Activated CD8-positive, alpha-beta memory T cell treated with anti-CD3 and anti-CD28 coated beads for 36 hours (primary cell): ENCODE data around the gene ALDOC. TPM values are rescaled to one million over a fixed set of nuclear protein-coding genes. Genes with fewer than 3 reads are reported as not detected.

Experiments
- CTCF ChIA-PET: fragments of 350-600 bp; sonication (Branson Sonifier 250); formaldehyde crosslinking; loops from one replicate; lab custom pipeline; 2021; ENCODE audit warnings: antibody characterized with exemption; lab: Charles Lee
- POLR2A ChIA-PET: fragments of 350-600 bp; sonication (Branson Sonifier 250); formaldehyde crosslinking; loops from one replicate; lab custom pipeline; 2021; ENCODE audit warnings: antibody characterized with exemption; lab: Charles Lee
- total RNA-seq, 2 experiments: library from RNA; stranded (reverse); gene quantifications; one replicate each; pipeline ENCODE4 v1.2.3, GENCODE V29; 2021

Gene ALDOC
- total RNA-seq, 2 experiments from 2014 or later: 35.1 to 36.2 TPM

DNA sequence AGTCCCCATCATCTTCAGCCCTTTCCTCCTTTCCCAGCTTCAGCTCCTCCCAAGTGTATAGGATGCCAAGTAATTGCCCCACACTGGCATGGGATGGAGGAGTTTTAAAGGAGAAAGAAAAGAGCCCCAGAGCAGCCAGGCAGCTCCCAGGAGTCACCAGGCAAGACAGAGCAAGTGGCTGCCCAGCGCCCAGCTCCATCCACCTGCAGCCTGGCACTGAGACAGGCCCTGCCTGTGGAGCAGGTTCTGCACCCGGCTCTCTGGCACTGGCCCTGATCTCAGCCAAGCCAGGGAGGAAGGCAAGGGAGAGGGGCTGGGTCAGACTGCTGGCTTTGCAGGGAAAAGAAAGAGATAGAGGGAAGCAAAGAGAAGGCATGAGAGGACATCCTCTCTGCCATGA lies 48.8 kb downstream of the ALDOC start:
- CTCF ChIA-PET: no interaction called here
- POLR2A ChIA-PET: no interaction called here

DNA sequence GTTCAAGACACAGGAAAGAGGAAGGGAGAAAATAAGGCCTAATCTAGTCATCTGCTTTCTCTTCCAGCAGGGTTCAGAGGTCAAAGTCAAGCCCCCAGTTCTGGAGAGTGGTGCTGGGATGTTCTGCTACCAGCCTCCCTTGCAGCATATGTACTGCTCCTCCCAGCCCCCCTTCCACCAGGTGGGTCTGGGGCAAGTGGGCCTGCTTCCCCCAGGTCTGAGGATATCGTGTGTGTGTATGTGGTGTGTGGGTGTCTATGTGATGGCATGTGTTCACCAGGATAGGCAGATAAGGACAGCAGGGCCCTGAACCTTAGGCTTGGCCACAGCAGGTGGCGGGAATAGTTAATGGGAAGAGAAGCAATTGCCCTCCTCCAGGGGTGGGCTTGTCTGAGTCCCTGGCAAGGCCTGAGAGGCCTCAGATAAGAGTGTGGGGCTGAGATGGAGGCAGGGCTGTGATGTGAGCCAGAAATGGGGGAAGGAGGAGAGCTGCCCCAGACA lies 49.5 kb downstream of the ALDOC start:
- ChIA-PET POLR2A (no interaction called here), CTCF (interaction anchor here (0.7 kb wide), 1 partner anchor 18 kb away, joined by 3 read pairs; no protein-coding TSS in a partner anchor)

DNA sequence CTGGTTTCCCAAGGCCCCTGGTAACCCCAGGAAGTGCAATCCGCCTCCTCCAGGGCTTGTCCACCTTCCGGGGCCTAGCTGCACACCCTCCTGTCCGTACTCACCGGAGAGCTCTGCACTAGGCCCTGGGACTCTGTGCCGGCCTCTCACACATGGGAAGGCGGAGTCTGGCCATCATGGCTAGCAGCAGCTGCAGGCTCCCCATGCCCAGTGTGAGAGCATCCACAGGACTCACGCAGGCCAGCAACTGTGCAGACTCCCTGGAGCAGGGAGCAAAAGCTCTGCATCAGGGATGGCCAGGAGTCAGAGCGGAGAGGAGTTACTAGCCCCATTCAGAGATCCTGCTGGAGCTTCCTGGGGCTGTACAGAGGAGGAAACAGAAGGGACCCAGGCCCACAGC lies 50.3 kb downstream of the ALDOC start:
- ChIA-PET CTCF (no interaction called here), POLR2A (no interaction called here)

DNA sequence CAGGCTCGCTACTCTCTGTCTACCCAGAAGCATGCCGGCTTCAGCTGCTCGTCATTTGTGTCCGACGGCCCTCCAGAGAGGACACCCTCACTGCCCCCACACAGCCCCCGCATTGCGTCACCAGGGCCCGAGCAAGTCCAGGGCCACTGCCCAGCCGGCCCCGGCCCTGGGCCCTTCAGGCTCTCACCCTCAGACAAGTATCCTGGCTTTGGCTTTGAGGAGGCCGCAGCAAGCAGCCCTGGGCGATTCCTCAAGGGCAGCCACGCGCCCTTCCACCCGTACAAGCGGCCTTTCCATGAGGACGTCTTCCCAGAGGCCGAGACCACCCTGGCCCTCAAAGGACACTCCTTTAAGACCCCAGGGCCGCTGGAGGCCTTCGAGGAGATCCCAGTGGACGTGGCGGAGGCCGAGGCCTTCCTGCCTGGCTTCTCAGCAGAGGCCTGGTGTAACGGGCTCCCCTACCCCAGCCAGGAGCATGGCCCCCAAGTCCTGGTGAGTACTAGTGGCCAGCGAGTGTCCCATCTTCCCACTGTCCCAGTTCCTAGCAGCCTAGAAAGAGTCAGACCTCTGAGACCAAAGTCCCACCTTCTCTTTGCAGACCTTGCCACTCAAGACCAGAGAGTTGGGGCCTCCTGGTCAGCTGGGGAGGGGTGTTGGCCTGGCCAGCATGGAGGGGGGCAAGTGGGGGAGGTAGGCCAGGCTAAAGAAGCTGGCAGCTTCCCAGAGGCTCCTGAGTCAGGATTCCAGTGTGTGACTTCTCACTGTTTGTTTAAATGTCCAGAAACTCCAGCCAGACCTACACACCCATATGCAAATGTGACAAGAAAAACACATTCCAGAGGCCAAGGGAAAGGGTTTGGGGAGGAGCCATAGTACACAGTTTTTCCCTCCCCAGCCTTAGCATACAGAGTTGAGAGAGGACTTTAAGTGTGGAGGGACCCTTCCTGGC lies 51.9 kb downstream of the ALDOC start:
- CTCF ChIA-PET: no interaction called here
- POLR2A ChIA-PET: no interaction called here

DNA sequence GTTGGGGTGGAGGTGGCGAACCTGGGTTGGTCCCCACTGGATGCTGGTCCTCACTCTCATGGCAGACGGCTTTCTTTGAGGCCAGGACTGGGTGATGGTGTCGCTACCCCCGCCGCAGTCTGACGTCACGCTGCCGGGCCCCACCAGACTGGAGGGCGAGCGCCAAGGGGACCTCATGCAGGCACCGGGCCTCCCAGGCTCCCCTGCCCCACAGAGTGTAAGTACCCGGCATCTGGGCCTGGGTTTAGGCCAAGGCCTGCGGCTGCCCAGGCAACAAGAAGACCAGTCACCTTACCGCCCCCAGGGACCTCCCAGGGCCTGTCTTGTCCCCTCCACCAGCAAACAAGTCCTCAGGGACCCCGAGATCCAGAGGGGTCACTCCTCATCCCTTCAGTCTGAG lies 52.8 kb downstream of the ALDOC start:
- ChIA-PET CTCF (no interaction called here), POLR2A (no interaction called here)

DNA sequence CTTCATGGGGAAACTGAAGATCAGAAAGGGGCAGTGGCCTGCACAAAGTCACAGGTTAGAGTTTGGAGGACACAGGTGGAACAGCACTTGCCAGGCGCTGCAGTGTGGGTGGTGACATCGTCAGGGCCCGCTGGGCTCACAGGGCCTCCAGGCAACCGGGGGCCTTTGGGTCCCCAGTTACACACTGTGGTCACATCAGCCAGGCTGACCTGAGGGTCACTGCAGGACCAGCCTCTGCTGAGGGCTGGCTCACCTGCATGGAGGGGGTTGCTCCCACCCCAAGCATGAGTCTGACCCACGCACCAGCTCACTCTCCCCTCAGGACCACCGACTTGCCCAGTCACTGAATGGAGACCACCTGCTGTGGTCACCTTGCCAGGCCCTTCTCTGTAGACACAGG lies 53.5 kb downstream of the ALDOC start:
- ChIA-PET CTCF (no interaction called here), POLR2A (no interaction called here)

Other genes with a start within 250 kb of the ALDOC start
- 10 to 100 TPM; 24.0 to 25.6 TPM for gene IFT20, start 241.4 kb downstream of the ALDOC start, total RNA-seq
- 10 to 100 TPM; 27.2 to 31.8 TPM for gene TNFAIP1, start 241.1 kb downstream of the ALDOC start, total RNA-seq
- 100 to 1,000 TPM; 128 to 133 TPM for gene POLDIP2, start 219.4 kb downstream of the ALDOC start, total RNA-seq
- gene SEBOX, start 211.7 kb downstream of the ALDOC start, total RNA-seq: not detected
- gene VTN, start 206.6 kb downstream of the ALDOC start, total RNA-seq: under 1 TPM; 0.13 to 0.38 TPM
- gene SARM1, start 205.2 kb downstream of the ALDOC start, total RNA-seq: 10 to 100 TPM; 34.8 to 35.3 TPM
- gene SLC46A1, start 170.7 kb downstream of the ALDOC start, total RNA-seq: 1 to 10 TPM; 6.6 to 6.7 TPM
- not detected for gene SLC13A2, start 103.3 kb downstream of the ALDOC start, total RNA-seq
- not detected for gene FOXN1, start 70.5 kb downstream of the ALDOC start, total RNA-seq
- 10 to 100 TPM; 27.8 to 35.8 TPM for gene UNC119, start 24.3 kb downstream of the ALDOC start, total RNA-seq
- gene PIGS, start 5.4 kb downstream of the ALDOC start, total RNA-seq: 10 to 100 TPM; 50.0 to 50.3 TPM
- gene SPAG5, start 22.1 kb upstream of the ALDOC start, total RNA-seq: 10 to 100 TPM; 94.4 to 95.4 TPM
- 10 to 100 TPM; 20.7 to 23.1 TPM for gene RSKR, start 37.3 kb upstream of the ALDOC start, total RNA-seq
- 100 to 1,000 TPM; 202 to 216 TPM for gene BLTP2, start 68.3 kb upstream of the ALDOC start, total RNA-seq
- gene SDF2, start 85.0 kb upstream of the ALDOC start, total RNA-seq: 10 to 100 TPM; 44.7 to 47.1 TPM
- gene SUPT6H, start 85.3 kb upstream of the ALDOC start, total RNA-seq: 10 to 100 TPM; 81.7 to 82.6 TPM
- 1 to 10 TPM; 3.9 to 4.8 TPM for gene PROCA1, start 135.0 kb upstream of the ALDOC start, total RNA-seq
- 10 to 100 TPM in 1 of 2 experiments, 1 to 10 TPM in 1; 8.5 to 11.7 TPM for gene RAB34, start 141.0 kb upstream of the ALDOC start, total RNA-seq
- gene RPL23A, start 143.1 kb upstream of the ALDOC start, total RNA-seq: 1,000 to 10,000 TPM; 2,504 to 2,566 TPM
- gene TLCD1, start 149.3 kb upstream of the ALDOC start, total RNA-seq: 10 to 100 TPM; 20.1 to 22.0 TPM
- 1 to 10 TPM; 6.0 to 6.8 TPM for gene NEK8, start 151.9 kb upstream of the ALDOC start, total RNA-seq
- 100 to 1,000 TPM; 158 to 159 TPM for gene TRAF4, start 167.1 kb upstream of the ALDOC start, total RNA-seq